ENCODE measurements around the gene ABCC1. TPM values are rescaled to one million over a fixed set of nuclear protein-coding genes. Genes with fewer than 3 reads are reported as not detected.
"Not testable (repeated sequence)": the region's sequence is repeated elsewhere in the genome, so short reads cannot be mapped to it uniquely, and the experiment has no call there.

Gene ABCC1
- total RNA-seq, 1 experiment from 2014 or later, result 139 TPM

- Histone ChIP-seq H2AFZ (no peak overlapping the region), H3K4me3 (no peak overlapping the region), H3K4me2 (no peak overlapping the region), H3K4me1 (replicated peaks; ENCODE audit: insufficient read depth) (peaks cover 17% of the 10 kb centered on the region), H3K27me3 (ENCODE audit: insufficient read depth, low read depth) (no peaks in the 10 kb centered on the region), H3K79me2 (ENCODE audit: low read depth) (no peaks in the 10 kb centered on the region), H3K27ac (no peak overlapping the region), H3K9me2 (ENCODE audit: insufficient read depth) (no peaks in the 10 kb centered on the region), H3K9me3 (ENCODE audit: insufficient read depth, low read depth) (no peaks in the 10 kb centered on the region), H3F3A (ENCODE audit: insufficient read depth, low read depth) (peaks cover 8% of the 10 kb centered on the region), H4K20me1 (ENCODE audit: insufficient read depth) (no peaks in the 10 kb centered on the region), H3K36me3 (ENCODE audit: low read depth) (no peaks in the 10 kb centered on the region)
- DNase-seq, result no peak
- POLR2A ChIA-PET (ENCODE audit: unreplicated experiment), result no interaction called here
- TF ChIP-seq EZH2 (IDR thresholded peaks at IDR 0.05; ENCODE audit: low read depth) (no peak), CTCF (conservative IDR thresholded peaks at IDR 0.05) (no peak)
- CTCF ChIA-PET, result no interaction called here
- BruUV-seq (replicated peaks), result no TSS peak
- intact Hi-C loops (cut with micrococcal nuclease; ENCODE audit: unreplicated experiment), result no loop called here
Observed at GRCh38 chr16:15916323-15916722, 33.1 kb upstream of the ABCC1 start.

- H4K20me1 ChIP-seq (ENCODE audit: insufficient read depth); H3K27ac ChIP-seq; BruUV-seq (replicated peaks); H3K79me2 ChIP-seq (ENCODE audit: low read depth); H3K4me3 ChIP-seq; intact Hi-C loops (cut with micrococcal nuclease; ENCODE audit: unreplicated experiment); POLR2A ChIA-PET (ENCODE audit: unreplicated experiment); H3K9me2 ChIP-seq (ENCODE audit: insufficient read depth); H3F3A ChIP-seq (ENCODE audit: insufficient read depth, low read depth); H2AFZ ChIP-seq; H3K9me3 ChIP-seq (ENCODE audit: insufficient read depth, low read depth); H3K27me3 ChIP-seq (ENCODE audit: insufficient read depth, low read depth); CTCF ChIA-PET; DNase-seq; H3K36me3 ChIP-seq (ENCODE audit: low read depth); H3K4me2 ChIP-seq: not testable (repeated sequence)
- H3K4me1 ChIP-seq (replicated peaks; ENCODE audit: insufficient read depth), result peaks cover 17% of the 10 kb centered on the region
Observed at GRCh38 chr16:15918314-15918713, 31.1 kb upstream of the ABCC1 start.

GRCh38 chr16:15919331-15919730 lies 30.1 kb upstream of the ABCC1 start:
- DNase-seq, result no peak
- Histone ChIP-seq H2AFZ (no peak overlapping the region), H3F3A (ENCODE audit: insufficient read depth, low read depth) (peaks cover 8% of the 10 kb centered on the region), H3K27me3 (ENCODE audit: insufficient read depth, low read depth) (no peaks in the 10 kb centered on the region), H3K9me3 (ENCODE audit: insufficient read depth, low read depth) (no peaks in the 10 kb centered on the region), H3K36me3 (ENCODE audit: low read depth) (no peaks in the 10 kb centered on the region), H3K4me2 (no peak overlapping the region), H3K27ac (peak overlapping the region; percentile 58; the same call in 1 of the 2 replicates), H3K9me2 (ENCODE audit: insufficient read depth) (no peaks in the 10 kb centered on the region), H3K4me1 (replicated peaks; ENCODE audit: insufficient read depth) (peaks cover 17% of the 10 kb centered on the region), H3K79me2 (ENCODE audit: low read depth) (no peaks in the 10 kb centered on the region), H3K4me3 (no peak overlapping the region), H4K20me1 (ENCODE audit: insufficient read depth) (no peaks in the 10 kb centered on the region)
- POLR2A ChIA-PET (ENCODE audit: unreplicated experiment), result no interaction called here
- intact Hi-C loops (cut with micrococcal nuclease; ENCODE audit: unreplicated experiment), result no loop called here
- CTCF ChIA-PET, result no interaction called here
- TF ChIP-seq CTCF (conservative IDR thresholded peaks at IDR 0.05) (no peak), EZH2 (IDR thresholded peaks at IDR 0.05; ENCODE audit: low read depth) (no peak)
- BruUV-seq (replicated peaks), result no TSS peak

- intact Hi-C loops (cut with micrococcal nuclease; ENCODE audit: unreplicated experiment), result no loop called here
- H3K9me2 ChIP-seq (ENCODE audit: insufficient read depth), result no peaks in the 10 kb centered on the region
- DNase-seq, result no peak
- no TSS peak for BruUV-seq (replicated peaks)
- H3K36me3 ChIP-seq (ENCODE audit: low read depth), result no peaks in the 10 kb centered on the region
- no peaks in the 10 kb centered on the region for H3K79me2 ChIP-seq (ENCODE audit: low read depth)
- no peak overlapping the region for H2AFZ ChIP-seq
- H3K4me2 ChIP-seq, result no peak overlapping the region
- H3F3A ChIP-seq (ENCODE audit: insufficient read depth, low read depth), result peaks cover 15% of the 10 kb centered on the region
- no peaks in the 10 kb centered on the region for H3K9me3 ChIP-seq (ENCODE audit: insufficient read depth, low read depth)
- no peak for TF ChIP-seq EZH2 (IDR thresholded peaks at IDR 0.05; ENCODE audit: low read depth)
- no peak for TF ChIP-seq CTCF (conservative IDR thresholded peaks at IDR 0.05)
- no peaks in the 10 kb centered on the region for H3K27me3 ChIP-seq (ENCODE audit: insufficient read depth, low read depth)
- peaks cover 18% of the 10 kb centered on the region for H3K4me1 ChIP-seq (replicated peaks; ENCODE audit: insufficient read depth)
- H3K27ac ChIP-seq, result no peak overlapping the region
- H3K4me3 ChIP-seq, result no peak overlapping the region
- CTCF ChIA-PET, result interaction anchor here (0.6 kb wide), 1 partner anchor 168 kb away, joined by 9 read pairs; no protein-coding TSS in a partner anchor
- POLR2A ChIA-PET (ENCODE audit: unreplicated experiment), result no interaction called here
- no peaks in the 10 kb centered on the region for H4K20me1 ChIP-seq (ENCODE audit: insufficient read depth)
Observed at GRCh38 chr16:15924996-15925395, 24.4 kb upstream of the ABCC1 start.
